ENCODE results near the gene BRD4. TPM values are rescaled to one million over a fixed set of nuclear protein-coding genes. Genes with fewer than 3 reads are reported as not detected.

Gene BRD4
- total RNA-seq, 1 donor from 2014 or later: 143 TPM

DNA sequence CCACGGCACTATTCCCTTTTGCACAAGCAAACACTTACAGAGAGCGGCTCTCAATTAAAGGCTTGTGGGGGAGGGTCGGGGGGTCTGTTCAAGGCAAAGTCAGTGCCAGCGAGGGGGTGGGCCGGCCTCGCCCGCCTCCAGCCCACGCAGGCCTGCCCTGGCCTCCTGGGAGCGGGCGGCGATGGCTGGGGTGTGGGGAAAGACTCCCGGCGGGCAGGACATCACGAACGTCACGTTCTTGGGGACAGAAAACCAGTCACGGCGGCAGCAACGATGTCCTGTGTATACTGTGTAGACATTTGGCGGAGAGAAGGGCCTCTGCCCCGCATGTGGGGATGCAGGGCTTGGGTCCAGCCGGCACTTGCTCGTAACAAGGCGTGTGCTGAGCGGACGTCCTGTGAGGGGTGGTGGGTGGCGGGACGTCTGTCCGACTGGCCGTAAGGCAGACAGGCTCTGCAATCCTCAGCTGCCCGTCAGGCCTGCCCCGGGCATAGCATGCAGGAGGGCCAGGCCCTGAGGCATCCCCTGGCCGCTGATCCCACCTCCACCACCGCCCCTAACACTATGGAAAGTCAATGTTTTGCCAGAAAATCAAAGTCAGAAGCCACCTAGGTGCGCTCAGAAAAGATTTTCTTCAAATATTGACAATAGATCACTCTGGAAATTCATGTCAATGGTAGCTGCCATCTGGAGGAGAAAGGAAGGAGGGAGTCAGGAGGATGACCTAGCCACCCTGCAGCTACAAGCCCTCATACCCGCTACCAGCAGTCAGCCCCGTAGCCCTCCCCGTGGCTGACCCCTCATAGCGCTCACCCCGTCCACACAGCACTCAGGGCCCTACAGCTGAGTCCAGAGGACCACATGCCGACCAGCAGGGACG is 94.3 kb downstream of the BRD4 start:
- Mint-ChIP-seq H3K27me3 (ENCODE audit: unreplicated experiment) (no peaks in the 10 kb centered on the region), H3K27ac (ENCODE audit: unreplicated experiment) (no peak overlapping the region), H3K9me3 (ENCODE audit: unreplicated experiment) (no peaks in the 10 kb centered on the region), H3K4me1 (ENCODE audit: unreplicated experiment) (no peaks in the 10 kb centered on the region), H3K36me3 (ENCODE audit: unreplicated experiment) (peaks cover 35% of the 10 kb centered on the region), H3K4me3 (ENCODE audit: unreplicated experiment) (no peak overlapping the region)
- DNase-seq (ENCODE audit: extremely low spot score, unreplicated experiment): no peak
- TF ChIP-seq, protein P1, sequence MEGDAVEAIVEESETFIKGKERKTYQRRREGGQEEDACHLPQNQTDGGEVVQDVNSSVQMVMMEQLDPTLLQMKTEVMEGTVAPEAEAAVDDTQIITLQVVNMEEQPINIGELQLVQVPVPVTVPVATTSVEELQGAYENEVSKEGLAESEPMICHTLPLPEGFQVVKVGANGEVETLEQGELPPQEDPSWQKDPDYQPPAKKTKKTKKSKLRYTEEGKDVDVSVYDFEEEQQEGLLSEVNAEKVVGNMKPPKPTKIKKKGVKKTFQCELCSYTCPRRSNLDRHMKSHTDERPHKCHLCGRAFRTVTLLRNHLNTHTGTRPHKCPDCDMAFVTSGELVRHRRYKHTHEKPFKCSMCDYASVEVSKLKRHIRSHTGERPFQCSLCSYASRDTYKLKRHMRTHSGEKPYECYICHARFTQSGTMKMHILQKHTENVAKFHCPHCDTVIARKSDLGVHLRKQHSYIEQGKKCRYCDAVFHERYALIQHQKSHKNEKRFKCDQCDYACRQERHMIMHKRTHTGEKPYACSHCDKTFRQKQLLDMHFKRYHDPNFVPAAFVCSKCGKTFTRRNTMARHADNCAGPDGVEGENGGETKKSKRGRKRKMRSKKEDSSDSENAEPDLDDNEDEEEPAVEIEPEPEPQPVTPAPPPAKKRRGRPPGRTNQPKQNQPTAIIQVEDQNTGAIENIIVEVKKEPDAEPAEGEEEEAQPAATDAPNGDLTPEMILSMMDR (IDR thresholded peaks at IDR 0.05): no peak

DNA sequence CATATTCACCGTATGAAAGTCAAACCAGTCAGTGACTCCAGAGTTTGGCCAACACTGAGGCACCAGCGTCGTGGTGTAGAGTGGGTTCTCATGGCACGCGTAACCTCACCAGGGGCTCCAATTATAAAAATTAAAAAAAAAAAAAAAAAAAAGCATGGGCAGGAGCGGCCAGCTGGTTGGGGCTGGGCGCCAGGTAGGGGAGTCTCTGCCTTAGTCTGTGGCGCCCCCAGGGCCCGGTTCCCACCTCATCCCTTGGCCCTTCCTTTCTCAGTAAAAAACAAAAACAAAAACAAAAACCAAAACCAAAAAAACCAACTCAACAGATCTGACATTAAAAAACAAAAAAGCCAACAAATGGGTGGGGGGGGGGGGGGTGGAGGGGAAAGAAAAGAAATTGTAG is 95.5 kb downstream of the BRD4 start:
- H3K9me3 Mint-ChIP-seq (ENCODE audit: unreplicated experiment): no peaks in the 10 kb centered on the region
- H3K36me3 Mint-ChIP-seq (ENCODE audit: unreplicated experiment): peaks cover 31% of the 10 kb centered on the region
- H3K4me1 Mint-ChIP-seq (ENCODE audit: unreplicated experiment): no peaks in the 10 kb centered on the region
- peak overlapping the region; percentile 62 for H3K27ac Mint-ChIP-seq (ENCODE audit: unreplicated experiment)
- DNase-seq (ENCODE audit: extremely low spot score, unreplicated experiment): no peak
- H3K27me3 Mint-ChIP-seq (ENCODE audit: unreplicated experiment): no peaks in the 10 kb centered on the region
- no peak overlapping the region for H3K4me3 Mint-ChIP-seq (ENCODE audit: unreplicated experiment)
- TF ChIP-seq, protein P1 (IDR thresholded peaks at IDR 0.05): no peak

DNA sequence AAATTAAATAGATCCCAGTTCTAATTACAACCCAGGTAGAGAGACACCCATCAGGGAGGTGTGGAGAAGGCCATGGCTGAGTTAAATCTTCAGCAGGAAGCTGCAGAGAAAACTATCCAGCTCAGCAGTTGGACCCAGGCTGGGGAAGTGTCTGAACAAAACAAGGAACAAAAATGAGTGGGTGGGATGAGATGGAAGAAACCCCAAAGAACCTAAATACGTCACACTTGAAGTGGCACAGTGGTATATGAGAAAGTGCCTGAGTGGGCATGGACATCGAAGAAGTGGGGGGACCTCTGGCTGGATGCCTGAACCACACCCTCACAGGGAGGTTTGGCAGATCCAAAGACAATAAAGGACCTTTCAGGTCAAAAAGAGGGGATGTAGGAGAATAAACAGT is 96.6 kb downstream of the BRD4 start:
- no peak for DNase-seq (ENCODE audit: extremely low spot score, unreplicated experiment)
- no peak overlapping the region for H3K4me3 Mint-ChIP-seq (ENCODE audit: unreplicated experiment)
- no peaks in the 10 kb centered on the region for H3K9me3 Mint-ChIP-seq (ENCODE audit: unreplicated experiment)
- H3K36me3 Mint-ChIP-seq (ENCODE audit: unreplicated experiment): peaks cover 29% of the 10 kb centered on the region
- peak overlapping the region; percentile 40 for H3K27ac Mint-ChIP-seq (ENCODE audit: unreplicated experiment)
- TF ChIP-seq, protein P1 (IDR thresholded peaks at IDR 0.05): no peak
- no peaks in the 10 kb centered on the region for H3K4me1 Mint-ChIP-seq (ENCODE audit: unreplicated experiment)
- no peaks in the 10 kb centered on the region for H3K27me3 Mint-ChIP-seq (ENCODE audit: unreplicated experiment)

DNA sequence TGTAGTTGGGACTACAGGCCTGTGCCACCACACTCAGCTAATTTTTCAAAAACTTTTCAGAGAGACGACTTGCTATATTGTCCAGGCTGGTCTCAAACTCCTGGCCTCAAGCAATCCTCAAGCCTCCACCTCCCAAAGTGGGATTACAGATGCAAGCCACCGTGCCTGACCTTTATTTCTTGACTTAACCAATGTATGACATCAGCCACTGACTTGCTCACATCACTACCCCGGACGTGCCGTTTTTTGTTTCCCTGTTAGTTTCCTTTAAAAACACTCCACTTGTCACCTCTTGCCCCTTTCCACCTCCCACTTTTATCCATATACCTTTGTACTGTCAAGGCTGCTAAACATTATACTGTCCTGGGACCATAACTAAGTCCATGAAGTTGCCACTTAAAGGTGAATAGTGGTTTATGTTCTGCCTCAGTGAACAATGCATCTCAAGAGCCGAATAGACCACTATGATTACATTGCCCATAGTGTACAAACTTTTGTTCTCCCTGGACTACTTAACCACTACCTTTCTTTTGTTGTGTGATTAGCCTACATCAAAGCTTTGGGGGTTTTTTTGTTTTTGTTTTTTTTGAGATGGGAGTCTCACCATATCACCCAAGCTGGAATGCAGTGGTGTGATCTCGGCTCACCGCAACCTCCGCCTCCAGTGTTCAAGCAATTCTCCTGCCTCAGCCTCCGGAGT is 97.8 kb downstream of the BRD4 start:
- H3K27ac Mint-ChIP-seq (ENCODE audit: unreplicated experiment): peak overlapping the region; percentile 9

More for the DNA sequence above, 97.8 kb downstream of the BRD4 start:
- DNase-seq (ENCODE audit: extremely low spot score, unreplicated experiment): no peak
- TF ChIP-seq, protein P1 (IDR thresholded peaks at IDR 0.05): no peak
- Mint-ChIP-seq H3K9me3 (ENCODE audit: unreplicated experiment) (no peaks in the 10 kb centered on the region), H3K4me1 (ENCODE audit: unreplicated experiment) (no peaks in the 10 kb centered on the region), H3K36me3 (ENCODE audit: unreplicated experiment) (peaks cover 25% of the 10 kb centered on the region), H3K4me3 (ENCODE audit: unreplicated experiment) (no peak overlapping the region), H3K27me3 (ENCODE audit: unreplicated experiment) (no peaks in the 10 kb centered on the region)

Data from osteocyte (in vitro differentiated cells).